ENCODE measurements around the gene MUCL3. TPM values are rescaled to one million over a fixed set of nuclear protein-coding genes. Genes with fewer than 3 reads are reported as not detected.
"Not testable (repeated sequence)": the region's sequence is repeated elsewhere in the genome, so short reads cannot be mapped to it uniquely, and the experiment has no call there.

The MUCL3 gene
- total RNA-seq, 1 donor from 2014 or later: not detected

- Mint-ChIP-seq H3K27ac (ENCODE audit: unreplicated experiment) (no peak overlapping the region), H3K9me3 (ENCODE audit: unreplicated experiment) (peaks cover 9% of the 10 kb centered on the region), H3K27me3 (ENCODE audit: low read depth, unreplicated experiment) (peaks cover 31% of the 10 kb centered on the region), H3K4me3 (ENCODE audit: unreplicated experiment) (no peak overlapping the region), H3K4me1 (ENCODE audit: low read depth, unreplicated experiment) (peaks cover 7% of the 10 kb centered on the region), H3K36me3 (ENCODE audit: low read depth, unreplicated experiment) (peaks cover 2% of the 10 kb centered on the region)
- TF ChIP-seq EZH2 (IDR thresholded peaks at IDR 0.05; ENCODE audit: insufficient read depth, low read length) (no peak), CTCF (IDR thresholded peaks at IDR 0.05; ENCODE audit: insufficient read depth, low read depth, low read length) (no peak)
- Histone ChIP-seq H3K79me2 (ENCODE audit: insufficient read depth, low read length) (no peaks in the 10 kb centered on the region), H4K20me1 (ENCODE audit: insufficient read depth, low read length) (no peaks in the 10 kb centered on the region), H3K4me1 (ENCODE audit: insufficient read depth, low read length) (peaks cover 4% of the 10 kb centered on the region), H3K9me3 (ENCODE audit: insufficient read depth, low read depth, low read length) (no peaks in the 10 kb centered on the region), H3K27me3 (ENCODE audit: insufficient read depth, low read length) (no peaks in the 10 kb centered on the region), H3K27ac (ENCODE audit: low read depth, low read length) (no peak overlapping the region), H3K4me3 (ENCODE audit: insufficient read depth, low read depth, low read length) (no peak overlapping the region), H2AFZ (ENCODE audit: low read depth, low read length) (no peak overlapping the region), H3K9ac (ENCODE audit: low read length) (no peak overlapping the region), H3K4me2 (ENCODE audit: low read length) (no peak overlapping the region), H3K36me3 (ENCODE audit: insufficient read depth, low read length) (no peaks in the 10 kb centered on the region)
- no peak for DNase-seq (ENCODE audit: low read depth)
- FAIRE-seq: no peak
These were observed 25.4 kb downstream of the MUCL3 start for GRCh38 chr6:30966154-30966553.

GRCh38 chr6:30969171-30969570 is 28.4 kb downstream of the MUCL3 start:
- FAIRE-seq; H3K4me3 ChIP-seq (ENCODE audit: insufficient read depth, low read depth, low read length); H4K20me1 ChIP-seq (ENCODE audit: insufficient read depth, low read length); H3K9ac ChIP-seq (ENCODE audit: low read length); H3K27me3 ChIP-seq (ENCODE audit: insufficient read depth, low read length); H2AFZ ChIP-seq (ENCODE audit: low read depth, low read length); DNase-seq (ENCODE audit: low read depth); H3K9me3 ChIP-seq (ENCODE audit: insufficient read depth, low read depth, low read length); H3K4me1 Mint-ChIP-seq (ENCODE audit: low read depth, unreplicated experiment); H3K79me2 ChIP-seq (ENCODE audit: insufficient read depth, low read length); H3K27ac Mint-ChIP-seq (ENCODE audit: unreplicated experiment); H3K4me1 ChIP-seq (ENCODE audit: insufficient read depth, low read length); H3K36me3 ChIP-seq (ENCODE audit: insufficient read depth, low read length); H3K4me3 Mint-ChIP-seq (ENCODE audit: unreplicated experiment); H3K4me2 ChIP-seq (ENCODE audit: low read length); H3K27ac ChIP-seq (ENCODE audit: low read depth, low read length); H3K36me3 Mint-ChIP-seq (ENCODE audit: low read depth, unreplicated experiment): not testable (repeated sequence)
- peaks cover 13% of the 10 kb centered on the region for H3K9me3 Mint-ChIP-seq (ENCODE audit: unreplicated experiment)
- peaks cover 42% of the 10 kb centered on the region for H3K27me3 Mint-ChIP-seq (ENCODE audit: low read depth, unreplicated experiment)

- no peaks in the 10 kb centered on the region for H3K36me3 ChIP-seq (ENCODE audit: insufficient read depth, low read length)
- peaks cover 6% of the 10 kb centered on the region for H3K9me3 Mint-ChIP-seq (ENCODE audit: unreplicated experiment)
These were observed 30.2 kb downstream of the MUCL3 start for GRCh38 chr6:30970946-30971345.

More at GRCh38 chr6:30970946-30971345, 30.2 kb downstream of the MUCL3 start:
- DNase-seq (ENCODE audit: low read depth) (no peak), FAIRE-seq (no peak)
- TF ChIP-seq CTCF (IDR thresholded peaks at IDR 0.05; ENCODE audit: insufficient read depth, low read depth, low read length): no peak
- Histone ChIP-seq H2AFZ (ENCODE audit: low read depth, low read length) (no peak overlapping the region), H3K9ac (ENCODE audit: low read length) (no peak overlapping the region), H3K4me3 (ENCODE audit: insufficient read depth, low read depth, low read length) (no peak overlapping the region), H4K20me1 (ENCODE audit: insufficient read depth, low read length) (no peaks in the 10 kb centered on the region), H3K9me3 (ENCODE audit: insufficient read depth, low read depth, low read length) (no peaks in the 10 kb centered on the region), H3K27ac (ENCODE audit: low read depth, low read length) (no peak overlapping the region), H3K79me2 (ENCODE audit: insufficient read depth, low read length) (no peaks in the 10 kb centered on the region), H3K4me2 (ENCODE audit: low read length) (no peak overlapping the region), H3K27me3 (ENCODE audit: insufficient read depth, low read length) (no peaks in the 10 kb centered on the region), H3K4me1 (ENCODE audit: insufficient read depth, low read length) (no peaks in the 10 kb centered on the region)
- Mint-ChIP-seq H3K36me3 (ENCODE audit: low read depth, unreplicated experiment) (peaks cover 3% of the 10 kb centered on the region), H3K4me1 (ENCODE audit: low read depth, unreplicated experiment) (no peaks in the 10 kb centered on the region), H3K4me3 (ENCODE audit: unreplicated experiment) (no peak overlapping the region), H3K27me3 (ENCODE audit: low read depth, unreplicated experiment) (peaks cover 31% of the 10 kb centered on the region), H3K27ac (ENCODE audit: unreplicated experiment) (no peak overlapping the region)

Measured in astrocyte (in vitro differentiated cells and primary cell).